Endodermal cell (in vitro differentiated cells): ENCODE results near the gene ZNF618. TPM values are rescaled to one million over a fixed set of nuclear protein-coding genes. Genes with fewer than 3 reads are reported as not detected.

Experiments used
- DNase-seq: peaks from one replicate; pipeline ENCODE4 v3.0.0-alpha.2; 2017
- H3K27ac ChIP-seq: 2 replicates; pipeline ENCODE4 v1.5.1; 2013; ENCODE audit warnings: mild to moderate bottlenecking, low read depth, low read length, moderate library complexity
- H3K27me3 ChIP-seq: 2 replicates; pipeline ENCODE4 v1.6.1; 2013; ENCODE audit warnings: mild to moderate bottlenecking, low read length, moderate library complexity; ENCODE audit not compliant: insufficient read depth, control insufficient read depth, poor library complexity, severe bottlenecking
- H3K36me3 ChIP-seq: 2 replicates; pipeline ENCODE4 v1.7.0; 2013; ENCODE audit warnings: mild to moderate bottlenecking, low read length, moderate library complexity; ENCODE audit not compliant: control insufficient read depth, insufficient read depth
- H3K4me1 ChIP-seq: one replicate; pipeline ENCODE4 v1.7.0; 2013; ENCODE audit warnings: low read length; ENCODE audit not compliant: control insufficient read depth, insufficient read depth
- H3K4me3 ChIP-seq: 2 replicates; pipeline ENCODE4 v1.5.1; 2013; ENCODE audit warnings: mild to moderate bottlenecking, low read length, moderate library complexity
- H3K9ac ChIP-seq: 2 replicates; pipeline ENCODE4 v1.6.1; 2013; ENCODE audit warnings: mild to moderate bottlenecking, low read length, moderate library complexity; ENCODE audit not compliant: poor library complexity, severe bottlenecking; ENCODE audit errors: extremely low read depth
- H3K9me3 ChIP-seq: 2 replicates; pipeline ENCODE4 v1.6.1; 2013; ENCODE audit warnings: mild to moderate bottlenecking, low read length, moderate library complexity; ENCODE audit not compliant: control insufficient read depth
- H3K27ac Mint-ChIP-seq: 2 replicates; pipeline ENCODE4 v1.8.0; 2020; ENCODE audit warnings: mixed read lengths
- H3K27me3 Mint-ChIP-seq: 2 replicates; pipeline ENCODE4 v1.8.0; 2021; ENCODE audit warnings: mild to moderate bottlenecking, mixed read lengths; ENCODE audit not compliant: insufficient read depth
- H3K36me3 Mint-ChIP-seq: 2 replicates; pipeline ENCODE4 v1.8.0; 2020; ENCODE audit warnings: low read depth, mixed read lengths
- H3K4me1 Mint-ChIP-seq: 2 replicates; pipeline ENCODE4 v1.8.0; 2020; ENCODE audit warnings: mixed read lengths
- H3K4me3 Mint-ChIP-seq: 2 replicates; pipeline ENCODE4 v1.8.0; 2020; ENCODE audit warnings: mild to moderate bottlenecking, moderate library complexity, mixed read lengths
- H3K9me3 Mint-ChIP-seq: 2 replicates; pipeline ENCODE4 v1.8.0; 2020; ENCODE audit warnings: mild to moderate bottlenecking, mixed read lengths
- WGBS, 2 experiments: methylation state at CpG; one replicate each; pipeline versions ENCODE4 v1.1.5 to v1.1.7; 2013; ENCODE audit warnings: missing lambda C conversion rate in 2 of 2, mixed read lengths in 1 of 2; ENCODE audit not compliant: insufficient coverage in 1 of 2, insufficient read length in 1 of 2; 5-methylcytosine and 5-hydroxymethylcytosine counted together
- total RNA-seq, 2 donors: library from RNA; stranded (reverse); fragmentation: NEBNext Ultra II Directional in 1 of 2; extraction: Animal tissue kit (Norgen Biotek cat#: 25700) in 1 of 2; gene quantifications; 2 replicates in 1 of 2; 3 replicates in 1 of 2; pipeline ENCODE4 v1.2.1, GENCODE V29; 2021
- TF ChIP-seq, protein P1 (sequence below): fragments of 200-600 bp; sonication (generic); conservative IDR thresholded peaks from 2 replicates; pipeline ENCODE4 v1.5.0; 2021; ENCODE audit warnings: antibody characterized with exemption, mild to moderate bottlenecking

The ZNF618 gene
- total RNA-seq, 2 donors from 2014 or later: 34.5 to 37.5 TPM

DNA sequence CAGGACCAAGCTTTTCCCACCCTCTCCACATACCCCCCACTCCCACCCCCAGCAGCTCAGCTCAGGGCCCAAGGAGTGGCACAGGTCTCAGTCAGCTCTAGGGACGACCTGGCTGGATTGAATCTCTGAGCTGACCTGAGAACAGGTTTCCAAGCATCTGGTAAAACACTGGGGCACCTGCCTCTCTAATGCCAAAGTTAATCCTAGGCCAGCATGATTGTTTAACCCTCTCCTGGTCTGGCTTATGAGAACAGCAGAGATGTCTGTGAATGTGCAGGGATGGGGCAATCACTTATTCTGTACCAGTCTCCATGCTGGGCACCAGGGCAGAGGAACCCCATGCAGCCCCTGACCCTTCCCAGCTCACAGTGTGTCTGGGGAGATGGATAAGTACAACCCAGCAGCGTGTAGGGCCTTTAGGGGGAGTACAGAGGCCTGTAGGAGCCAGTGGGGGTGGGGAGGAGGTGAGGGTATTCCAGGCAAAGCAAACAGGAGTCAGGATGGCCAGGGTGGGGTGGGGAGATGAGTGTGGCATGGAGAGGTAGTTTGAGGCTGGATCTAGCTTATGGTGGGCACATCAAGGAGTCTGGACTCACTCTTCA lies 223.7 kb downstream of the ZNF618 start:
- TF ChIP-seq, protein P1, sequence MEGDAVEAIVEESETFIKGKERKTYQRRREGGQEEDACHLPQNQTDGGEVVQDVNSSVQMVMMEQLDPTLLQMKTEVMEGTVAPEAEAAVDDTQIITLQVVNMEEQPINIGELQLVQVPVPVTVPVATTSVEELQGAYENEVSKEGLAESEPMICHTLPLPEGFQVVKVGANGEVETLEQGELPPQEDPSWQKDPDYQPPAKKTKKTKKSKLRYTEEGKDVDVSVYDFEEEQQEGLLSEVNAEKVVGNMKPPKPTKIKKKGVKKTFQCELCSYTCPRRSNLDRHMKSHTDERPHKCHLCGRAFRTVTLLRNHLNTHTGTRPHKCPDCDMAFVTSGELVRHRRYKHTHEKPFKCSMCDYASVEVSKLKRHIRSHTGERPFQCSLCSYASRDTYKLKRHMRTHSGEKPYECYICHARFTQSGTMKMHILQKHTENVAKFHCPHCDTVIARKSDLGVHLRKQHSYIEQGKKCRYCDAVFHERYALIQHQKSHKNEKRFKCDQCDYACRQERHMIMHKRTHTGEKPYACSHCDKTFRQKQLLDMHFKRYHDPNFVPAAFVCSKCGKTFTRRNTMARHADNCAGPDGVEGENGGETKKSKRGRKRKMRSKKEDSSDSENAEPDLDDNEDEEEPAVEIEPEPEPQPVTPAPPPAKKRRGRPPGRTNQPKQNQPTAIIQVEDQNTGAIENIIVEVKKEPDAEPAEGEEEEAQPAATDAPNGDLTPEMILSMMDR: no peak
- Mint-ChIP-seq H3K9me3 (peaks cover 11% of the 10 kb centered on the region), H3K4me3 (peak overlapping the region; percentile 54), H3K27me3 (peaks cover 74% of the 10 kb centered on the region), H3K27ac (no peak overlapping the region), H3K4me1 (peaks cover 12% of the 10 kb centered on the region), H3K36me3 (peaks cover 3% of the 10 kb centered on the region)
- Histone ChIP-seq H3K36me3 (no peaks in the 10 kb centered on the region), H3K4me3 (no peak overlapping the region), H3K27me3 (peaks cover 58% of the 10 kb centered on the region), H3K9me3 (peaks cover 6% of the 10 kb centered on the region), H3K4me1 (no peaks in the 10 kb centered on the region), H3K9ac (no peak overlapping the region), H3K27ac (no peak overlapping the region)
- WGBS, 2 experiments: 58 to 71% methylated on average over 2 of the region's 2 CpGs
- peak; percentile 46 for DNase-seq

DNA sequence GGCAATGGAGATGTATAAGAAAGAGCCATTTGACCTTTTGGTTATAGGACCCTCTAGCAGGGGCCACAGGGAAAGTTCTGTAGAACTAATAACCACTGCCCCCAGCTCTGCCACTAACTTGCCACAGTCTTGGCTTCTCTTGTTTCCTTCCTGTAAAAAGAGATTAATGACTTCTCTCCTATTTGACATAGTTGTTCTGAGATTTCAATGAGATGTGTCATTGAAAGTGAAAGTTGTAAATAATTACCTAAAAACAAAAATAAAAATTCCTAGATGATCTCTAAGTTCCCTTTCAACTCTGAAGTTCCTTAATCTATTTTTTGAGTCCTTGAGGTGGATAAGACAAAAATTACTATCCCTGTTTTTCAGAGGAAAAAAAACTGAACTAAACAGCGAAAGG lies 224.4 kb downstream of the ZNF618 start:
- H3K9me3 ChIP-seq: peaks cover 6% of the 10 kb centered on the region
- Mint-ChIP-seq H3K27ac (no peak overlapping the region), H3K27me3 (peaks cover 81% of the 10 kb centered on the region), H3K36me3 (no peaks in the 10 kb centered on the region), H3K9me3 (peaks cover 11% of the 10 kb centered on the region), H3K4me1 (peaks cover 12% of the 10 kb centered on the region), H3K4me3 (no peak overlapping the region)
- H3K4me1 ChIP-seq: no peaks in the 10 kb centered on the region
- no peak overlapping the region for H3K27ac ChIP-seq
- DNase-seq: no peak
- no peaks in the 10 kb centered on the region for H3K36me3 ChIP-seq
- no peak overlapping the region for H3K9ac ChIP-seq
- H3K27me3 ChIP-seq: peaks cover 63% of the 10 kb centered on the region
- WGBS, 2 experiments: 90 to 100% methylated on average over 1 of the region's 1 CpG
- TF ChIP-seq, protein P1: no peak
- no peak overlapping the region for H3K4me3 ChIP-seq

DNA sequence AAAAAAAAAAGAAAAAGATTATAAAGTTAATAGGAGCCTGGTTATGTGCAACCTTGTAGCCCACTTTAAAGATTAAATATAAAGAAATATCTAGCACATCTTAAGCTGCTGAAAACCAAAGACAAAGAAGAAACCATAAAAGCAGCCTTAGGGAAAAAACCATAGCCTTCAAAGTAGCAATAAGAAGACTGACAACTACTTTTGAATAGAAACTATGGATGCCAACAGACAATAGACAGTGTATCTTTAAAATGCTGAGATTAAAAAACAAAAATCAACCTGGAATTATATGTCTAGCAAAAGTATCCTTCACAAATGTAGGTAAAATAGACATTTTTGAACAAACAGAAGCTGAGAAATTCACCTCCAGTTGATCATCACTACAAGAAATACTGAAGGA lies 226.4 kb downstream of the ZNF618 start:
- Mint-ChIP-seq H3K9me3 (peaks cover 11% of the 10 kb centered on the region), H3K36me3 (no peaks in the 10 kb centered on the region), H3K27ac (no peak overlapping the region), H3K4me3 (no peak overlapping the region), H3K4me1 (peaks cover 12% of the 10 kb centered on the region), H3K27me3 (peaks cover 81% of the 10 kb centered on the region)
- peaks cover 6% of the 10 kb centered on the region for H3K9me3 ChIP-seq
- TF ChIP-seq, protein P1: no peak
- peaks cover 53% of the 10 kb centered on the region for H3K27me3 ChIP-seq
- H3K27ac ChIP-seq: no peak overlapping the region
- no peak overlapping the region for H3K4me3 ChIP-seq
- no peaks in the 10 kb centered on the region for H3K4me1 ChIP-seq
- H3K36me3 ChIP-seq: no peaks in the 10 kb centered on the region
- DNase-seq: no peak
- H3K9ac ChIP-seq: no peak overlapping the region
